Pancreas (tissue), 10 donors: Measurements from ENCODE around the gene RPS5. TPM values are rescaled to one million over a fixed set of nuclear protein-coding genes. Genes with fewer than 3 reads are reported as not detected.
A peak's percentile ranks its signal among the peaks of the same experiment; 100 is the strongest.

ENCODE experiments used
- ATAC-seq, 4 donors: fragments of 200-7000 bp; cut with Tn5 transposase; one replicate each; pipeline versions ENCODE4 v1.8.0 to v1.9.1; 2020; ENCODE audit warnings: mild to moderate bottlenecking in 4 of 4, moderate library complexity in 4 of 4
- DNase-seq, 6 donors: peaks; one replicate each; pipeline ENCODE4 v3.0.0-alpha.2; 2020
- FAIRE-seq: peaks from 2 replicates; lab custom pipeline; 2012; peaks lifted over from hg19 to GRCh38; lab: Jason Lieb, UNC
- H3K27ac ChIP-seq, 4 donors: fragments of 200-600 bp; sonication (generic); 1 replicate in 3 of 4; 2 replicates in 1 of 4; pipeline versions ENCODE4 v1.5.0 to v1.8.0; 2020
- H3K27me3 ChIP-seq, 4 donors: fragments of 200-600 bp; one replicate each; pipeline ENCODE4 v1.8.0; 2021
- H3K36me3 ChIP-seq, 3 donors: fragments of 200-600 bp; sonication (generic) in 1 of 3; one replicate each; pipeline versions ENCODE4 v1.5.0 to v1.8.0; 2020 to 2021
- H3K4me1 ChIP-seq, 3 donors: fragments of 200-600 bp; one replicate each; pipeline ENCODE4 v1.8.0; 2021
- H3K4me3 ChIP-seq, 4 donors: fragments of 200-600 bp; sonication (generic) in 2 of 4; one replicate each; pipeline versions ENCODE4 v1.5.0 to v1.8.0; 2020 to 2021
- H3K9me3 ChIP-seq, 4 donors: fragments of 200-600 bp; one replicate each; pipeline ENCODE4 v1.8.0; 2021
- CTCF ChIP-seq, 4 donors: fragments of 200-600 bp; sonication (generic) in 3 of 4; IDR thresholded peaks; one replicate each; pipeline versions ENCODE4 v1.5.0 to v1.8.0; 2021; ENCODE audit warnings: antibody characterized with exemption in 4 of 4
- WGBS, 2 donors: extraction: QIAGEN DNeasy Blood & Tissue Kit; methylation state at CpG; one replicate each; pipeline ENCODE4 v1.1.7; 2013; 5-methylcytosine and 5-hydroxymethylcytosine counted together
- intact Hi-C, 3 donors: fragments of 100-400 bp; cut with DNase I; formaldehyde crosslinking; loops; one replicate each; pipeline versions ENCODE4 v1.11.1 to v1.14.2; 2022
- polyA plus RNA-seq, 2 donors: library from polyadenylated mRNA; stranded (reverse); fragments of 200-250 nt; gene quantifications; one replicate each; pipeline ENCODE4 v1.2.3, GENCODE V29; 2013
- total RNA-seq, 6 donors: library from RNA; stranded (reverse); fragmentation: NEBNext Ultra II Directional in 4 of 6; extraction: Animal tissue kit (Norgen Biotek cat#: 25700) in 4 of 6; gene quantifications; one replicate each; pipeline versions ENCODE4 v1.2.1 to v1.2.4, GENCODE V29; 2021 to 2023
- donor health status: healthy with polysubstance abuse.
- donor health status: DM: no; HTN: no; CAD: no; lungs with moderate emphysema.
- donor health status: DM: no; HTN: no; CAD: no.
- donor health status: control.
- donor health status: control.
- donor health status: Bipolar disorder and iron deficiency.
- donor health status: DM: yes; HTN: yes; CAD: no.
- donor health status: DM: no; HTN: no; CAD: no.
- donor health status: DM: no; HTN: no; CAD: no.
- donor health status: DM: yes; HTN: yes; CAD: no.

The RPS5 gene
- total and polyA plus RNA-seq, 8 donors: 637 to 1,373 (median 841) TPM

DNA sequence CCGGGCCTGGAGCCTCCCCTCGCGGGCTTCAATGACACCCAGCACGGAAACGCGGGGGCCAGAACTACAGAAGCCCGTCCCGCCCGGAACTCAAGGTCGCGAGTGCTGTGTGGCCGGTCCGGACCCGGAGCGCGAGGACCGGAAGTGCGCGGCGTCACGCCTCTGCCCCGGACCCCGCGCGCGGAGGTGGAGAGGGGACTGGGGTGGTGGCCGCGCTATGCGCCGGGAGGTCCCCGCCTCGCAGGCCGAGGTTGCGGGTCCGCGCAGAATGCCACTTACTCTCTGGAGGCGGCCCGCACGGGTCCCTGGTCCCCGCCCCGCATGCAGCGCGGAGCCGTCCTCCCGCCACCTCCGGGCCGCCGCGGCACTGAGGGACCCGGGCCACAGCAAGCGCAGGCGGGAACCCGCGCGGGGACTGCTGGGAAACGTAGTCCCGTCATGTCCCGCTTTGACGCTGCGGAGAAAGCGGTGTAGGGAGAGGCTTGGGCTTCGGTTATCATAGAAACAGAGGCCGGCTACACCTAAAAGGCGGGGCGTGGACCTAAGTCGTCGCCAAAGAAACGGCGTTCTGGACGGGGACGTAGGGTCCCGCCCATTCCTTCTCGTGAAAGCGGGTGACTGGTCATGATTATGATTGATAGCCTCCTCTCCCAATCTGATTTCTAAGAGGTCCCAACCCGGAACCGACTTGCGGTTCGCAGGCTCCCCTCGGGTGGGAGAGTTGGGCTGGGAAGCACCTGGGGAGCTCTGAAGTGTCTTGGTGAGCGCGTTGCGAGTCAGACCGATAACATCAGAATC is 6.2 kb upstream of the RPS5 start, which contains the start of gene ZNF837:
ZNF837 (minus strand) TSS at position 369 of the 798 bp plus-strand sequence. CDS start 11,698 bp downstream, outside the sequence.
- WGBS, 2 donors: 0 to 1% methylated on average over 66 to 83 of the region's 83 CpGs

GRCh38 chr19:58381460-58382212 is 5.4 kb upstream of the RPS5 start:
- Histone ChIP-seq H3K36me3 (no peaks in the 10 kb centered on the region), H3K4me3 (peak overlapping the region; percentile 41 to 85 (median 63)), H3K27ac (peak overlapping the region; percentile 59 to 95 (median 78)), H3K9me3 (no peaks in the 10 kb centered on the region), H3K4me1 (peaks cover 0 to 27% (median 11%) of the 10 kb centered on the region in 3 donors), H3K27me3 (no peaks in the 10 kb centered on the region)
- 22 to 24% methylated on average over 26 of the region's 26 CpGs for WGBS, 2 donors
- intact Hi-C loops: no loop called here
- DNase-seq: peak in 4 of 6 donors; percentile 48 to 74 (median 52)
- ATAC-seq: no peak
- TF ChIP-seq CTCF (IDR thresholded peaks at IDR 0.05): no peak
- no peak for FAIRE-seq

More for the DNA sequence above, 6.2 kb upstream of the RPS5 start, which contains the start of gene ZNF837:
- Histone ChIP-seq H3K4me1 (peaks cover 0 to 25% (median 9%) of the 10 kb centered on the region in 3 donors), H3K27ac (peak within 1 kb of the TSS; percentile 74 to 95 (median 88)), H3K9me3 (no peaks in the 10 kb centered on the region), H3K4me3 (peak within 1 kb of the TSS; percentile 41 to 93 (median 80)), H3K27me3 (no peaks in the 10 kb centered on the region), H3K36me3 (no peaks in the 10 kb centered on the region)
- ATAC-seq (peak; percentile 91 to 94 (median 92)), DNase-seq (peak; percentile 95 to 100 (median 99)), FAIRE-seq (peak; percentile 96)
- no peak for TF ChIP-seq CTCF (IDR thresholded peaks at IDR 0.05)
- intact Hi-C loops: no loop called here

DNA sequence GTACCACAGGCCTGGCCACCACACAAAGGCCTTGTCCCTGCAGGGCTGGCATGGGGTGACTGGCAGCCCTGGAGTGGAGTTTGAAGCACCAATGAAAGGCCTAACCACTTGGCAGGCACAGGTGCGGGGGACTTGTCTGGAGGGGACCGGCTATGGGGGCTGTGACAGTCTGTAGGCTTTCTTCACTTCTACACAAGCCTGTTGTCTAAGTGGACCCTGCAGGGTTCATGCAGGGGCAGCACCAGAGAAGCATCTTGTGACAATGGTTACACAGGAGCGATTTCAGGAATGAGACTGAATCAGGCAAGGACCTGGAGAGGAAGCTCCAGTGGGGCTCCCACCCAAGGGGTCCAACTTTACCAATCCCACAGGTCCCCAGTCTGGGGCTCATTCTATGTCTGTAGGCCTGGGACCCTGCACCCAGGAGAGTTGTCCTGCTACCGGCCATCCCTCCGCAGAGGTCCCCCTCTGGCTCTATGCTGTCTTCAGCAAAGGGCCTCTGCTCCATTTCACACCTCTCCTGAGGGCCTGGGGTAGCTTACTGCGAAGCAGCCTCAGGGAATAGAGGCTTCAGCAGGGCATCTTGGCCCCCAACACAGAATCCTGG is 4.0 kb upstream of the RPS5 start:
- ATAC-seq: no peak
- FAIRE-seq: no peak
- DNase-seq: peak in 3 of 6 donors; percentile 35 to 53 (median 46)
- H3K4me3 ChIP-seq: no peak overlapping the region
- H3K27me3 ChIP-seq: no peaks in the 10 kb centered on the region
- H3K27ac ChIP-seq: no peak overlapping the region
- no peak for TF ChIP-seq CTCF (IDR thresholded peaks at IDR 0.05)
- intact Hi-C loops: no loop called here
- WGBS, 2 donors: 90 to 96% methylated on average over 6 of the region's 6 CpGs
- H3K36me3 ChIP-seq: no peaks in the 10 kb centered on the region
- H3K9me3 ChIP-seq: no peaks in the 10 kb centered on the region
- H3K4me1 ChIP-seq: peaks cover 0 to 31% (median 11%) of the 10 kb centered on the region in 3 donors

DNA sequence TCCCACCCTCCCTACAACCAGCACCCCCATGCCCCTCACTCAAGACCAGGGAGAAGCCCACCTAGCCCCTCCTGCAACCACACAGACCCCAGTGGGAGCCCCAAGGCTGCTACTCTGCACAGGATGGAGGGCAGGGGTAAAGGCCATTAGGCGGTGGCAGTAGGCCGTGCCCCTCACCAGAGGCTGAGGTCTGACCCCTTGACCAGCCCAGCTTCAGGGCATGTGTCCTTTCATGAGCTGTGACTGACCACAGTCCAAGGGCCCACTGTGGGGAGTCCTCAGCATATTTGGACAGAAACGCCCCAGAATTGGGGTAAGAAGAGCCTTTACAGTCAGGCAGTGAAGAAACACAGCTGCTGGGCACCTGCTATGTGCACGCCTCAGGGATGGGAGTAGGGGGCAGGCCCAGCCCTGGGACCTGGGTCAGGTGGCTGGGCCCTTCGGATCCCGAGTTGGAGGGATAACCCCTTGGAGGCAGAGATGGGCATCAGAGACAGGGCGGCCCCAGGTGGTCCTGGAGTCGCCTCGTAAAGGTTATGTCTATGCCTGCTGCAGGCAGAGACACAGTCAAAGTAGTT is 1.7 kb upstream of the RPS5 start:
- H3K4me3 ChIP-seq: peak overlapping the region in 1 of 4 donors; percentile 77
- DNase-seq: peak in 3 of 6 donors; percentile 38 to 61 (median 54)
- intact Hi-C loops: no loop called here
- H3K4me1 ChIP-seq: peaks cover 6 to 36% (median 13%) of the 10 kb centered on the region in 3 donors
- H3K36me3 ChIP-seq: no peaks in the 10 kb centered on the region
- H3K27ac ChIP-seq: peak overlapping the region; percentile 91 to 98 (median 97)
- TF ChIP-seq CTCF (IDR thresholded peaks at IDR 0.05): no peak
- FAIRE-seq: no peak
- WGBS, 2 donors: 61 to 68% methylated on average over 9 of the region's 9 CpGs
- no peaks in the 10 kb centered on the region for H3K27me3 ChIP-seq
- no peak for ATAC-seq
- H3K9me3 ChIP-seq: no peaks in the 10 kb centered on the region
